Measurements from ENCODE around the gene EDN2.

EDN2 gene

GRCh38 chr1:41464885-41465284 is 19.6 kb downstream of the EDN2 start:
- DNase-seq (ENCODE audit: low read depth) = no peak

DNA sequence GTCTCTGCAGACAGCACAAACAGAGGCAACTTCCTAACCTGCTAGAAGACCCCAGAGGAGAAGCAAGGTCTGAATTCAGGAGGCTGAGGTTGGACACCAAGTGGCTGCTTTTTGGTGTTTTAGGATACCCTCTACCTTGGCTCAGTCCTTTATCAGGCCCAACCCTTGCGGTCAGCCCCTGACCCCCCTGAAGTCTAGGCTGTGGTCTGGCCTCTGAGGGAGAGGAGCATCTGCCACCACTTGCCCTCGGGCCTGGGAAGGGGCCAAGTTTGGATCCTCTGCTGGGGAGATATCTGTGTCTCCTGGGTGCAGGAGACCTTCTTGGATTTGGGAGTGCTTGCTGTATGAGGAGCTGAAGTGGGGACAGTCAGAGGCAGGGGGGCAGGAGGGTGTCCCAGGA is 21.0 kb downstream of the EDN2 start:
- no peak for DNase-seq (ENCODE audit: low read depth)

DNA sequence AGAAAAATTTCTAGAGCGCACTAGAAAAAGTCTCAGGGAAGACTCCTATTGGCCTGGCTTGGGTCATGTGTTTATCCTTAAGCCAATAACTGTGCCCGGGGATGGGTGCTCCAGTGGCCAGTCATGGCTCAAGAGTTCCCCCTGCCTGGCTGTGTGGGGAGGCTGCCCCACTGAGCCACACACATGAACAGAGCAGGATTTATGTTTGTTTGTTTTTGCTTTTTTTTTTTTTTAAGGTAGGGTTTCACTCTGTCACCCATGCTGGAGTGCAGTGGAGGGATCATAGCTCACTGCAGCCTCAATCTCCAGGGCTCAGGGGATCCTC is 21.8 kb downstream of the EDN2 start:
- DNase-seq (ENCODE audit: low read depth) = no peak

GRCh38 chr1:41461790-41462679 is 22.4 kb downstream of the EDN2 start:
- no peak for DNase-seq (ENCODE audit: low read depth)

DNA sequence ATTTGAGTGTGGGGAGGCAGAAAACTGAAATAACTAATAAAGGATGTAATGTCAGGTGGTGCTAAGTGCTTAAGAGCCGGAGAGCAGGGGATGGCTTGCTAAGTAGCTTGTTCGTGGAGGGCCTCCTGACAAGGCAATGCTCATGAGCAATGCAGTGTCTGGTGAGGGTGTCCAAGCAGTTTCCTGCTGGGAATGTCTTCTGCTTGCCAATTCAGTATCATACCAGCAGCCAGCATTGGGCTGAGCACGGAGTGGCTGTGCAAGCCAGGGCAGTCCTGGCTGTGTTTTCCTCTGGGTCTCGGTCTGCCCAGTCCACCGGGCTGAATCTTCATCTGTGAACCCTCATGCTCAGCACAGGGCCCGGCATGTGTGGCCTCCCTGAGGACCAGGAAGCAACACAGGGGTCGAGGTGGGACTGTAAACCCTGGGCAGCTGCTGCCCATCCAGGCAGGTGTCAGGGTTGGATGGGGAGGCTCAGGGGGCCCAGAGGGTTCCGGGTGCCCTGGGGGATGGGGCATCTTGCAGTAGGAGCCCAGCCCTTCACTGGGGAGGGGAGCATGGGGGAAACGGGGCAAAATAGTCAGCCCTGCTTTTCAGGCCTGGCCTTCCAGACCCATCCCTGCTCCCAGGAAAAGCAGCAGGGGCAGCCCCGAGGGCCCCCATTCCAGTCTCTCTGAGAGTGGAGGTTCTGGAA is 27.5 kb downstream of the EDN2 start:
- no peak for DNase-seq (ENCODE audit: low read depth)

DNA sequence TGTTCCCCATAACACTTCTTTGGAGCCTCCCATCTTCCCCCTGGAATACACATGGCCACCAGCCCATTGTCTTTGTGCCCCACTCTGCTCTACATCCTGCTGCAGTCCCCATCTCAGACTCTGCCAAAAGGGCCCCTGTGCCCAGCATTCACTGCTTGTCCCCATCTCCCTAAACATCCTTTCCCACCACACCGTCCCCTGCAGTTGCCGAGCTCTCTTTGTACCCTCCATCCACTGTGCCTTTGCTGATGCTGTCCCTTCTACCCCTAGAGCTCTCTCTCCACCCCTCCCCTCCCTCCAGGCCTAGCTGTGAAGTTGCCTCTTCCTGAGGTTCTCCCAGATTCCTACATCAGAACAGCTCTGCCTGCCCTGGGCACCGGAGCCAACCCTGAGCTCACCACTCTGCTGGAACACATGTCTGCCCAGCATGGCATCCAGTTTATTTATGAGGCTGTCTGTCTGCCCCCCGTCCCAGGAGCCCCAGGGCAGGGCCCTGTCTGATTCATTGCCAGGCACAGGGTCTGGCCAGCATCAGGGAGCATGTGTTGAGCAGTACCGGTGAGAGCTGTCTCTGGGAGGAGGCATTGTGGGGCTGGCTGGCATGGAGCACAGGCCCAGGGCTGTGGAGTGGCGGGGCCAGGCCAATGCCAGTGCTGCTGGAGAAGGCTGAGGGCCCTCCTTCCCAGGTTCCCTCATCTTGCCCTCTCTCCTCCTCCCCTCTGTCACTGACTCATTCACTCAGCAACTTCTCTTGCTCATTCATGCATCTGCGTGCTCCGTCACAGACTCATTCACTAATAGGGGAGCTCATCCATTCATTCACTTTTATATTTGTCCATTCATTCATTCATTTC is 28.8 kb downstream of the EDN2 start:
- no peak for DNase-seq (ENCODE audit: low read depth)

GRCh38 chr1:41454406-41454805 is 30.1 kb downstream of the EDN2 start:
- no peak for DNase-seq (ENCODE audit: low read depth)

GRCh38 chr1:41452704-41453290 is 31.7 kb downstream of the EDN2 start:
- no peak for DNase-seq (ENCODE audit: low read depth)

DNA sequence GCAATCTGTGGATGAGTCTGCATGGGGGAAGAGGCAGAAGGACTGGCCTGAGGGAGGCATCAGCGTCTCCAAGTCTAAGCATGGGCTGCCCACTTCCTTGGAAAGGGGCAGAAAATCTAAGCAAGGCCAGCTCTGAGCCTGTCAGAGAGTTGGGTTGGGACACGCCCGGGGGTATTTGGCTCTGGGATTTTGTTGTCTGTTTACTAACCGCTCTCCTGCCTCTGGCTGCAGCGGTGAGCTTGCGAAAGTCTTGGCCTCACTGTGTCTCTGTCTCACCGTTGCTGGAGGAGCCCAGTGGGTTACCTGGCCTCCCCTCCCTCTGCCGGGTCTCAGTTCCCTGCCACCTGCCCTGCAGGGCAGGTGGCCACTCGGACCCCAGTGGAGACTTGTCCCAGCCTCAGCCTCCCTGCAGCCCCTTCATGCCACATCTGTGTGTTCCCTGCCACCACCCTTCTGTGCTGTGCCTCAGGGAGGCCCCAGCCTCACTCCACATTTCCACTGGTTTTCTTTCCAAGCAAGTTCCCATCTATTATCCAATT is 33.7 kb downstream of the EDN2 start:
- no peak for DNase-seq (ENCODE audit: low read depth)

- DNase-seq (ENCODE audit: low read depth) = no peak
Measured at GRCh38 chr1:41449326-41449921, 35.1 kb downstream of the EDN2 start.

- DNase-seq (ENCODE audit: low read depth) = no peak
Measured at GRCh38 chr1:41448821-41449220, 35.7 kb downstream of the EDN2 start.

- no peak for DNase-seq (ENCODE audit: low read depth)
Measured at GRCh38 chr1:41447995-41448770, 36.3 kb downstream of the EDN2 start.

- no peak for DNase-seq (ENCODE audit: low read depth)
Measured at GRCh38 chr1:41446851-41447610, 37.5 kb downstream of the EDN2 start.

DNA sequence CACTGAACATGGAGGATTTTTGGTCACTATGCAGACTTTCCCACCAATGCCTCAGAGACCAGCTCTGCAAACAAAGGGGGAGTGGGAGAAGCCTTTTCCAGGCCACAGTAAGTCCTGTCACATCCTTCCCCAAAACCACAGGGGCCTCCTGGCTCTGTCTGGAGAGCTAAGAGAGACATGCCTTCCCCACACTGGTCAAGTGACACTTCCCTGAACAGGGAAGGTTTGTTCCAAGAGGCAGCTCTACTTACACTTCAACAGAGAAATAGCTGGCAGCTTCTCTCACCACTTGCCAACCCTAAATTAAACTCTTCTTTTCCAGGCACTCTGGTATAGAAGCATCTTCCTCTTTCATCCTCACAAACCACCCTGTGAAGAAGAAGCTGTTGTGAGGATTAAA is 39.7 kb downstream of the EDN2 start:
- no peak for DNase-seq (ENCODE audit: low read depth)

DNA sequence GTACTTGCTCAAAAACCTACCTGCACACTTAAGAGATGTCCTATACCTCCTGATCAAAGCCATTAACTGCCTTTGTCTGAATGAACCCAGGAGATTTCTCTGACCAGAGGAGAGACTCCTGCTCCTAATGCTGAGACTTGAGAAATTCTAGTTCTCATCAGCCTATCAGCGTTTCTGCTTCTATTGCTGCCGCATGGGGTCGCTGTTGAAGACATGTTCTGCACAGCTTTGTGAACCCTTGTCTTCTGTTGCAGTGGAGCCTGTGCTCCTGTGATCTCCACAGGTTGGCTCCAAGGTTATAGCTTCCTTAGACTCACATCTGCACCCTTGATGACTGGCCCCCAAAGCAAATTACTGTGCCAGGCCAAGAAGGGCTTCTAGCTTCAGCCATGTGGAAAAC is 40.2 kb downstream of the EDN2 start:
- no peak for DNase-seq (ENCODE audit: low read depth)

DNA sequence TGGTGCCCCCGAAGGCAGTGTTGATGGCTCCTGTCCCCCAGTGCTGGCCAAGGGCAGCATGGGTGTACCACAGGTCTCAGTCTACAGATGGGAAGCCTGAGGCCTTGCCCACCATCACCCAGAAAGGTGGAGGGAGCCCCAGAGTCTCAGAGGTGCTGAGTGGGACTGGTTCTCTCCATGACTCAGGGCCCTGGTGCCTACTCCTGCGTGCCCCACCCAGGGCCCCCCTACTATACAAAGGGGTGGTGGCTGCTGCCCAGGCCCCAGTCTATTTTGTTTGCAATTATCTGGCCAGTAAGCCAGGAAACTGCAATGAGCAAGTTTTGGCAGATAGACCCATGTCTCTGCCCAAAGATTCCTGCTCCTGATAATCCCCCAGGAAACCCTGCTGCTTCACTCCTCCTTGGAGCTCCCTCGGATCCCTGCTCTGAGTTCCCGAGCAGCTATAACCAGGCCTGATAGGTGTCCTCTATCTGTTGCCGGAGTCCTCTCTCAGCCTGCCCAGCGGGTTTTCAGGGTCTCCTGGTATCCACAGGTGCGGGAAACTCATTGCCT is 41.7 kb downstream of the EDN2 start:
- no peak for DNase-seq (ENCODE audit: low read depth)

DNA sequence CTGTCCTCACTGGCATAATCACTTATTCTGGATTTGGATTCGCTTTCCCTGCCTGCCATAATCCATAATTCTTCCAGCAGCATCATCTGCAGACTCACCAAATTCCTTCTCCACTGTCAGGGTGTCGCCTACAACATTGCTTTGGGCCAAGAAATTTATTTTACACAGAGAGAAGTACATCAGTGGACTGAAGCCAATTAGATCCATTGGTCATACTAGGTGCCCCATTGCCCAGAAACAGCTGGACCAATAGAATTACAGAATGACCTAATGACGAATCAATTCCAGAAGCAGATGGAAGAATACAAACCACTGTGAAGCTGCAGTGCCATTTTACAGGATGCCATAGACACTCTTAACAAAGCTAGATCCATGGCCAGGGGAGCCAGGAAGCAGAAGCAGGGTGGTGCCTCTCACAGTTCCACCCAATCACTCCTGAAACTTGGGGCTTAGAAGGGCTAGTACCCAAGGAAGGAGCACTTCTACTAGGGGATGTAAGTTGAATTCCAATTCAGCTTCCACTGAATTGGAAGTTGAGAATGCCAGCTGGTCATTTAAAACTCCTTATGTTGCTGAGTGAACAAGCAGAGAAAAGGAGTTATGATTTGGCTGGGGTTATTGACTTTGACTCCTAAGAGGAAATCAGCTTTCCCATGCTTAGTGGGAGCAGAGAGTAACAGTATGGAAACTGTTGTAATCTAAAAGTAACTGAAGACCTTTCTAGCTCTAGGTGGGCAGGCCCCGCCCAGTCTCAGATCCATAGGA is 44.0 kb downstream of the EDN2 start:
- DNase-seq (ENCODE audit: low read depth) = no peak

DNA sequence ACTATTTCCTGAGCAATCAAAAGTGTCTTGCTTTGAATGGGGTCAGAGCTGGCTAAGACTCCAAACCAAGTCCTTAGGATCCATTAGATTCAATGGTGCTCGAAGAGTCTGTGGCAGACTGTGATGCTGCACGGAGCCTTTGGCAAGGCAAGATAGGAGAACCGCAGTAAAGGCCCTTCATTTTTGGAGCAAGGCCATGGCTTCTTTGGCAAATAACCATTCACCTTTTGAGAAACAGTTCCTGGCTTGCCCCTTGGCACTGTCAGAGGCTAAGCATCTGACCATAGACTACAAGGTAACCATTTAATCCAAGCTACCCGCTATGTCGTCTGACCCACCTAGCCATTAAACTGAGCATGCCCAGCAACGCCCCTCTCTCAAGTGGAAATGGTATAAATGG is 45.2 kb downstream of the EDN2 start:
- no peak for DNase-seq (ENCODE audit: low read depth)

DNA sequence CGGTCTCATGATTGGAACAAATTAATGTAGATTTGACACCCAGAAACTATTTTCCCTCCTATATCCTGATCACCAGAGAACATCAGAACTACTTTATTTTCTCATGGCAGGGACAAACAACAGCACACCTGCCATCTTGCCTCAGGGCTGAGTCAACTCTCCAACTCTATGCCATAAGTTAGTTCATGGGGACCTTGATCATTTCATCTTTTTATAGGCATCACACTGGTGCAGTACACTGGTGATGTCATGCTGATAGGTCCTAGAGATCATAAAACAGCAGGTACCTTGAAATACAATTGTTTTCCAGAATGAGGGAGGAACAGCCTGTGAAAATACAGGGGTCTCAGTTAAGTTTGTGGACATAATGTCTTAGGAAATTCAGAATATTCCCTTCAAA is 45.8 kb downstream of the EDN2 start:
- DNase-seq (ENCODE audit: low read depth) = no peak

Data from activated gamma-delta T cell treated with anti-CD3 and anti-CD28 coated beads, Interleukin-2, amount 50 U/mL, for 16 hours (primary cell).